ENCODE results near the gene FARP1. TPM values are rescaled to one million over a fixed set of nuclear protein-coding genes. Genes with fewer than 3 reads are reported as not detected.

FARP1 gene
- total RNA-seq, 1 donor from 2014 or later: 357 TPM

- Mint-ChIP-seq H3K27me3 (ENCODE audit: unreplicated experiment) (no peaks in the 10 kb centered on the region), H3K27ac (ENCODE audit: unreplicated experiment) (no peak overlapping the region), H3K4me1 (ENCODE audit: unreplicated experiment) (peaks cover 85% of the 10 kb centered on the region), H3K4me3 (ENCODE audit: unreplicated experiment) (no peak overlapping the region), H3K9me3 (ENCODE audit: unreplicated experiment) (no peaks in the 10 kb centered on the region), H3K36me3 (ENCODE audit: unreplicated experiment) (peaks cover 28% of the 10 kb centered on the region)
- no peak for TF ChIP-seq CTCF (IDR thresholded peaks at IDR 0.05)
- DNase-seq (ENCODE audit: extremely low spot score, unreplicated experiment): no peak
Measured at GRCh38 chr13:98212763-98213162, 69.9 kb downstream of the FARP1 start.

- H3K4me3 Mint-ChIP-seq (ENCODE audit: unreplicated experiment): no peak overlapping the region
- no peaks in the 10 kb centered on the region for H3K9me3 Mint-ChIP-seq (ENCODE audit: unreplicated experiment)
- H3K27ac Mint-ChIP-seq (ENCODE audit: unreplicated experiment): peak overlapping the region; percentile 87
- TF ChIP-seq CTCF (IDR thresholded peaks at IDR 0.05): no peak
- peaks cover 82% of the 10 kb centered on the region for H3K4me1 Mint-ChIP-seq (ENCODE audit: unreplicated experiment)
- no peaks in the 10 kb centered on the region for H3K27me3 Mint-ChIP-seq (ENCODE audit: unreplicated experiment)
- DNase-seq (ENCODE audit: extremely low spot score, unreplicated experiment): no peak
- H3K36me3 Mint-ChIP-seq (ENCODE audit: unreplicated experiment): peaks cover 29% of the 10 kb centered on the region
Measured at GRCh38 chr13:98213354-98213753, 70.5 kb downstream of the FARP1 start.

- DNase-seq (ENCODE audit: extremely low spot score, unreplicated experiment): no peak
- Mint-ChIP-seq H3K27me3 (ENCODE audit: unreplicated experiment) (no peaks in the 10 kb centered on the region), H3K27ac (ENCODE audit: unreplicated experiment) (peak overlapping the region; percentile 87), H3K4me1 (ENCODE audit: unreplicated experiment) (peaks cover 78% of the 10 kb centered on the region), H3K4me3 (ENCODE audit: unreplicated experiment) (peak overlapping the region; percentile 51), H3K9me3 (ENCODE audit: unreplicated experiment) (no peaks in the 10 kb centered on the region), H3K36me3 (ENCODE audit: unreplicated experiment) (peaks cover 29% of the 10 kb centered on the region)
- TF ChIP-seq CTCF (IDR thresholded peaks at IDR 0.05): no peak
Measured at GRCh38 chr13:98214008-98214643, 71.2 kb downstream of the FARP1 start.

GRCh38 chr13:98214707-98215106 is 71.8 kb downstream of the FARP1 start:
- H3K27ac Mint-ChIP-seq (ENCODE audit: unreplicated experiment): peak overlapping the region; percentile 87
- no peak for TF ChIP-seq CTCF (IDR thresholded peaks at IDR 0.05)
- no peaks in the 10 kb centered on the region for H3K9me3 Mint-ChIP-seq (ENCODE audit: unreplicated experiment)
- H3K4me3 Mint-ChIP-seq (ENCODE audit: unreplicated experiment): no peak overlapping the region
- H3K27me3 Mint-ChIP-seq (ENCODE audit: unreplicated experiment): no peaks in the 10 kb centered on the region
- H3K4me1 Mint-ChIP-seq (ENCODE audit: unreplicated experiment): peaks cover 78% of the 10 kb centered on the region
- no peak for DNase-seq (ENCODE audit: extremely low spot score, unreplicated experiment)
- peaks cover 29% of the 10 kb centered on the region for H3K36me3 Mint-ChIP-seq (ENCODE audit: unreplicated experiment)

GRCh38 chr13:98215508-98215907 is 72.6 kb downstream of the FARP1 start:
- no peaks in the 10 kb centered on the region for H3K27me3 Mint-ChIP-seq (ENCODE audit: unreplicated experiment)
- peaks cover 80% of the 10 kb centered on the region for H3K4me1 Mint-ChIP-seq (ENCODE audit: unreplicated experiment)
- H3K4me3 Mint-ChIP-seq (ENCODE audit: unreplicated experiment): no peak overlapping the region
- no peak for DNase-seq (ENCODE audit: extremely low spot score, unreplicated experiment)
- no peak for TF ChIP-seq CTCF (IDR thresholded peaks at IDR 0.05)
- H3K36me3 Mint-ChIP-seq (ENCODE audit: unreplicated experiment): peaks cover 32% of the 10 kb centered on the region
- no peaks in the 10 kb centered on the region for H3K9me3 Mint-ChIP-seq (ENCODE audit: unreplicated experiment)
- peak overlapping the region; percentile 87 for H3K27ac Mint-ChIP-seq (ENCODE audit: unreplicated experiment)
